ENCODE results near the gene SH3PXD2B.

The SH3PXD2B gene

GRCh38 chr5:172454358-172455086, at the start of gene SH3PXD2B:
SH3PXD2B (minus strand) TSS chr5:172454525; CDS start chr5:172454352, 173 bp downstream.
- no peak for DNase-seq (ENCODE audit: extremely low read depth in 1 of 2, low read depth in 1 of 2)

GRCh38 chr5:172502969-172503368, 48.6 kb upstream of the SH3PXD2B start:
- no peak for DNase-seq (ENCODE audit: extremely low read depth in 1 of 2, low read depth in 1 of 2)

DNA sequence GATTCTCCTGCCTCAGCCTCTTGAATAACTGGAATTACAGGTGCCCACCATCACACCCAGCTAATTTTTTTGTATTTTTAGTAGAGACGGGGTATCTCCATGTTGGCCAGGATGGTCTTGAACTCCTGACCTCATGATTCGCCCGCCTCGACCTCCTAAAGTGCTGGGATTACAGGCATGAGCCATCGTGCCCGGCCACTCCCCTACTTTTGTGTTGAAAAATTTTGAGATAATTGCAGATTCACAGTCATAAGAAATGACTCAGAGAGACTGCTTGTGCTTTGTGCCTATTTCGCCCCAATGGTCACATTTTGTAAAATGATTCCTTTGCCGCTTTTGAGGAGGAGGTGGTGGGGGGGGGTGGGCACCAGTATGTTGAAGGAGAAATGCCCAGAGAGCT, 48.1 kb upstream of the SH3PXD2B start:
- no peak for DNase-seq (ENCODE audit: extremely low read depth in 1 of 2, low read depth in 1 of 2)

DNA sequence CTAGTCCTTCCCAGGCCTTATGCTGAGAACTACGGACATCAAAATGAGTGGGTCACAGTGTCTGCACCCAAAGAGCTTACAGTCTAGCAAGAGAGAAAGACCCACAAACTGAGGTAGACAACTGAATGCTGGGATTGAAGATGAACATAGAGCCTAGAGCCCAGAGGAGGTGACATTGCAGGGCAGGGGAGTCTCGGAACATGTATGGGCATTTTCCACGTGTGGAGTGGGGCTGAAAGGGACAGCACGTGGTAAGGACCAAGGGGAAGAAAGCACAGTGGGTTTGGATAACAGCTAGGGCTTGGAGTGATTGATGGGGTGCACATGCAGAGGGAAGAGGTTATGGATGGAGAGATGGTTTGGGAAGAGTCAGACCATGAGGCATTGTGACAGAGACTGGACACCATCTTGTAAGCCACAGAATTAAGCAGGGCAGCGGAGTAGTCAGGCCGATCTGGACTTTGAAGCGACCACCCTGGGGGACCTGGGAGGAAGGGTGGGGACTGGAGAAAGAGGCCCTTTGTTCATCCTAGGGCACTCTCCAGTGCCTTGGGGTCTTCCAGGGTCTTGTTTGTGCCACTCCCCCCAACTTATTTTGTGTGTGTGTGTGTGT, 47.5 kb upstream of the SH3PXD2B start:
- DNase-seq (ENCODE audit: extremely low read depth in 1 of 2, low read depth in 1 of 2) = no peak

DNA sequence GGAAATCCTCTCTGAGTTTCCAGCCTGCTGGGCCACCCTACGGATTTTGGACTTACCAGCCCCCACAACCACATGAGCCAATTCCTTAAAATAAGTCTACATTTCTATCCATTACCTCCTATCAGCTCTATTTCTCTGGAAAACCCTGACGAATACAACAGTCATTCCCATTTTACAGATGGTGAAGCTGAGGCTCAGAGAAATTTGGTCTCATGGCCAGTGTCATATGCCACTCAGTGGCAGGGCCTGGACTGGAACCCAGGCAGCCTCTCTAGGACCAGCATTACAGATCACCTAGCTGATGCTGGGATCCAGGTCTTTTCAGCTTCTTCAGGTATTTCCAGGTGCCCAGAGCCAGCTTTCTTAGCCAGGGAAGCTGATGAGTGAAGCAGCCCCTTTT, 45.0 kb upstream of the SH3PXD2B start:
- no peak for DNase-seq (ENCODE audit: extremely low read depth in 1 of 2, low read depth in 1 of 2)

DNA sequence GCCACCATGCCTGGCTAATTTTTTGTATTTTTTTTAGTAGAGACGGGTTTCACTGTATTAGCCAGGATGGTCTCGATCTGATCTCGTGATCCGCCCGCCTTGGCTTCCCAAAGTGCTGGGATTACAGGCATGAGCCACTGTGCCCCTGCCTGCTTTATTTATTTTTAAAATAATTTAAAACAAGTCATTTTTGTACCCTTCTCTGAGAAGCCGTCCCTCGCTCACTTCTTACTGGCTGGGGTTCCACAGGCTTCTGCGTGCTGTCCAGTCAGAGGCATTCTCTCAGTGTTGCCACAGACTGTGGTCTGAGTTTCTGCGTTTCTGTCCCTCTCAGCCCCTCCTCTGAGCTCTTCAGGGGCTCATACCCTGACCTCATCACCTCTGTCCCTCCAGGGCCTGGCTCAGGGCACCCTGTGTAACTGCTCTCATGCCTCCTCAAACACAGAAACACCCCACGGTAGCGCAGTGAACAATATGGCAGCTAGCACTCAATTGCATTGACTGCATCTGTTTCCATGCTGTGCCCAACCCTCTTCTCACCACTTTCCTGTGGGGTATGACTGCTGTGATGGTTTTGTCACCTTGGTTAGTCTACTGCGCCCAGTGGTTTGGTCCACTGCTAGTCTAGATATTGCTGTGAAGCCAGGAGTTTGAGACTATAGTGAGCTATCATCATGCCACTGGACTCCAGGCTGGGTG, 44.3 kb upstream of the SH3PXD2B start:
- no peak for DNase-seq (ENCODE audit: extremely low read depth in 1 of 2, low read depth in 1 of 2)

DNA sequence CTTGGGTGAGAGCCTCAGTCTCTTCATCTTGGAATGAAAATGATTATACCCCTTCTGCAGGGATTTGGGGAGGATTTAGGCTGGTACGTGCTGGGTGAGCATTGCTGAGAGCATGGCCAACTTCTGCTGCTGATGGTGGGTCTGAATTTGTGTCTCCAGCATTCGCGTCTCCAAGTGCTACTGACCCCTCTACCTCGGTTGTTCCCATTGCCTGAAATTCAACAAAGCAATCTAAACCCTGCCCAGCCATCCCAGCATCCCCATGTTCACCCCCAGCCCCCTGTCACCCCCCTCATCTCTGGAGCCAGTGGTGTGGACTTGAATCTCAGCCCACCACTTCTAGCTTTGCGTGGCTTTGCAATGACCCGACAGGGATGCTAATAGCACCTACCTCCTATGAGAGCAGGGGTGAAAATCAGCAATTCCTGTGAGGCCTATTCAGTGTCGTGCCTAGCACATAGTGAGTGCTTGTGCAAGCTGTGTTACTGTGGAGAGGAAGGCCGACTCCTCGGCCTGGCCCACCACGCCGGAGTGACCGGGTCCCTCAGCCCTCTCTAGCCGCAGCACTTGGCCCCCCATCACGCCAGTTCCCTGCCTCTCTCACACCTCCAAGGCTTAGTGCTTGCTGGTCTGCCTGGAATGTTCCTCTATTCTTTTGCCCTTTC, 43.4 kb upstream of the SH3PXD2B start:
- DNase-seq (ENCODE audit: extremely low read depth in 1 of 2, low read depth in 1 of 2) = no peak

DNA sequence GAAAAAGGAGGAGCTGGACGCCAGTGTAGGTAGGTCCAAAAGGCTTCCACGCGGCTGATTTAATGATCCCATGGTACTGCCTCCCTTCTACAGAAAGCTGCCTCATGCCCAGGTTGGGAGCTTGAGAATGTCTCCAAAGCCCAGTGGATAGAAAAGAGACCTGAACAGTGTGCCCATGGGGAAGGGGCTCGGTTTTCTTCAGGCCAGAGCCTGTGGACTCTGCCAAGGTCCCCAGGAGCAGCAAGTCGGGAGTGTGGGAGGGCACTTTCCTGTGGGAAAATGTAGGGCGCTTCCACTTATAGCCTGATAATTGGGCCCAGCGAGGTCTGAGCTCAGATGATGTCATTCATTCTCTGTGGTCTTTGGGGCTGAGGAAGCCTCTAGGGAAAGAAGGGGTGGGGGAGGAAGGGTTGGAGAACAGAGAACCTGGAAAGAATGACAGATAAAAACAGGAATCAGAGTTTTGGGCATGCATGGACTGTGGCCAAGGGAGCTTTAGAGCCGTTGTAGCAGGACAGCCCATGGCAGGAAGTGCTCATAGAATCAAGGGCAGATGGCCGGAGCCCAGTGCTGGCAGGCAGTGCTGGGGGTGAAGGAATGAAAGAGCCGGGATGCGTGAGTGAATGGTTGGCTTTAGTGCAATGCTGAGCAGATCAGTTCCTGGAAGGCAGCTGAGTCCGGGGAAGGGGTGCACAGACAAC, 42.5 kb upstream of the SH3PXD2B start:
- no peak for DNase-seq (ENCODE audit: extremely low read depth in 1 of 2, low read depth in 1 of 2)

GRCh38 chr5:172494630-172495505, 40.5 kb upstream of the SH3PXD2B start:
- DNase-seq (ENCODE audit: extremely low read depth in 1 of 2, low read depth in 1 of 2) = no peak

- no peak for DNase-seq (ENCODE audit: extremely low read depth in 1 of 2, low read depth in 1 of 2)
These were observed 39.6 kb upstream of the SH3PXD2B start for GRCh38 chr5:172493906-172494305.

GRCh38 chr5:172493461-172493860, 39.1 kb upstream of the SH3PXD2B start:
- no peak for DNase-seq (ENCODE audit: extremely low read depth in 1 of 2, low read depth in 1 of 2)

DNA sequence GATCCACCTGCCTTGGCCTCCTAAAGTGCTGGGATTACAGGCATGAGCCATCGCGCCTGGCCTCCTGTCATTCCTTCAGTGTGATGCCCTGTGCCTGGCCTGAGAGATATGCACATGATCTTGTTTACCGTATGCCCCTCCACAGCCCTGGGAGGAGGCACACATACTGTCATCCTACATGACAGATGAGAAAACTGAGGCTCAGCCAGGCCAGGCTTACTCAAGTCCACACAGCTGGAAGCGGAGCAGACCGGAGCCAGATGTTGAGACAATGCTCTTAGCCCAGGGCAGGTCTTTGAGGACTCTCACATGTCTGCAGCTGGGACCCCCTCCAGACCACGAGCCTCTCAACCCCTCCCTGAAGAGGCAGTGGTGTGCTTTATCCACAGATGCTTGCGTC, 38.7 kb upstream of the SH3PXD2B start:
- DNase-seq (ENCODE audit: extremely low read depth in 1 of 2, low read depth in 1 of 2) = no peak

- no peak for DNase-seq (ENCODE audit: extremely low read depth in 1 of 2, low read depth in 1 of 2)
These were observed 37.9 kb upstream of the SH3PXD2B start for GRCh38 chr5:172492097-172492840.

DNA sequence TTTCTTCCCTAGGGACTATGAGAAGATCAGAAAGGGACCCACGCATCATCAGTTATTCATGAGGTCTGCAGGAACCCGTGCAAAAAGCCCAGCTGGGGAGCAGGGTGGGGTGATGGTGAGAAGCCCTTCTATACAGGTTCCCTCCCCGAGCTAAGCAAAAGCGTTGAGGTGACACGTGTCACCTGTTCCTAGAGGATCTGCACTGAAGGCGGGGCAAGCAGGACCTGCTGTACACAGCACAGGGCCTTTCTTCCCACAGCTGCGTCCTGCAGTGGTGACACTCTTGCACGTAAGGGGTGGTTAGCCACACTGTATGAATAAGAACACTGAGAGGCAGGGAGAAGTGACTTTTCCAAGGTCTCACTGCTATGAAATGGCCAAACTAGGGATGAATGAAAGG, 37.2 kb upstream of the SH3PXD2B start:
- DNase-seq (ENCODE audit: extremely low read depth in 1 of 2, low read depth in 1 of 2) = no peak

DNA sequence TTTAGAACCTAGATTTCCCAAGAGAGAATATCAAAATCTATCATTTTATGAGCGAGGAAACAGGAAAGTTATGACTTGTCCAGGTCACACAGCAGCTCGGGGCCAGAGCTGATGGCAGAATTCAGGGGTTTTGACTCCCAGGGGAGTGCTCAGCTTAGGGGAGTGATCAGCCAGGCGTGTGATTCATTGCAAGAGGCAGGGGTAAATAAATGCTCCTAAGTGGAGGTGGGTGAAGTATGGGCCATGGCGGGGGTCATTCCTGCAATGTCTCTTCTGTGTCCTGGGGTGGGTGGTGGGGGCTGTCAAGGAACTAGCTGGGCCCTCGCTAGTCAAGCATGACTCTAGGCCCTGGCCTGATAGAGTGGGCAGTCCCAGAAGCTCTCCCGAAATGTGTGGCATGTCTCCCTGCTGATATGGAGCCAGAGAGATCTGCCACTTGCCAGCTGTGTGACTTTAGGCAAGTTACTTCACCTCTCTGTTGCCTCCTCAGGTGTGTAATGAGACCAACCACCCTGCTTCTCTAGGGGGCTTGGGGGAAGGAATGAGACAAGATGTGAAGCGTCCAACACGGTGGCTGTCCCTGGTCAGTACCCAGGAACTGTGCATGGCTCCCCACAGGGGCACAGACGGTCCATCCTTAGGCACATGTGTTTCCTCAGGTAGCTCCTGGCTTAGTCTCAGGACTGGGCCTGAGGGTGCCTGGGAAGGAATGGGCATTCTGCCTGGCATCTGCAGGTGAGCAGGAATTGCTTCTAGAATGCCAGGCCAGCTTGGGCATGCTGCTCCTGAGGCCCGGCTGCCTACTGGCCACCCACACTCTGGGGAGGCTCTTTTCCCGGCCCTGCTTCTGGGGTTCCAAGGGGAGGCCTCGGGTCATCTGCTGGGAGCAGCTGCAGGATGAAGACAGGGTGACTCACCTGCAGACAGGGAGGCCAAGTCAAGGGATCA, 36.5 kb upstream of the SH3PXD2B start:
- DNase-seq (ENCODE audit: extremely low read depth in 1 of 2, low read depth in 1 of 2) = no peak

DNA sequence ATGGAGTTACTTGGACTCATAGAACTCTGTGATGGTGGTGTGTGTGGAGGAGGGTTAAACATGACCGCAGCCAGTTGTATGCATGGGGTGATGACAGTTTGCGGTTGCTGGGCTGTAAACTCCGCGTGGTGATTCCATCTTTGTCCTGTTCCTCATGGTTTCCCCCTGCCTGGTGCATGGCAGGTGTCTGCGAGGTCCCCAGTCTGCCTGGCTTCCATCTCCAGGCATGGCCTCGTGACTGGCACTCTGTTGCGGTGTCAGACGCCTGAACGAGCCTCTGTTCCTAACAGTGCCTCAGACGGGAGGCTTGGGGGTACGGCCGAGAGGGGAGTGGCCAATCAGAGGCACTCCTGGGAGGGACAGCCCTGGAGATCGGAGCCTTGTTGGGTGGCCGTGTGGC, 33.9 kb upstream of the SH3PXD2B start:
- DNase-seq (ENCODE audit: extremely low read depth in 1 of 2, low read depth in 1 of 2) = no peak

DNA sequence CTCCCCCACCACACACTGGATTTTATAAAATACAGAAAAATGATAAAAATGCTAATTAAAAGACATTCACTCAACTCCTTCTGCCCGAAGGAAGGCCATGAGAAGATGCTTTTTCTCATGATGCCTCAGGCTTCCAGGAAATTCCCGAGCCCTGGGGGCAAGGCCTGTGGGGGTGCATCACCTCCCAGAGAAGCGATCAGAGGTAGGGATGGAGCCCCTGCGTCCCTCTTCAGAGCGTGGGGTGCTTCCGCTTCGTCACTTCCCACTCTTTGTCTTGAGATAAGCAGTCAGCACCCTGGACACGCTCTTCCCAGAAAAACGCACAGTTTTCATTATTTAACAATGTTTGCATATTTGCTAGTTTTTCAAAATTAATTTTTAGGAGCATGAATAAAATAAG, 33.3 kb upstream of the SH3PXD2B start:
- DNase-seq (ENCODE audit: extremely low read depth in 1 of 2, low read depth in 1 of 2) = no peak

- no peak for DNase-seq (ENCODE audit: extremely low read depth in 1 of 2, low read depth in 1 of 2)
These were observed 32.6 kb upstream of the SH3PXD2B start for GRCh38 chr5:172486912-172487311.

Measured in activated CD8-positive, alpha-beta memory T cell treated with anti-CD3 and anti-CD28 coated beads for 1 hour (primary cell).